HG02642 (cell line): ENCODE data around the gene ZSWIM1.
"Not testable (repeated sequence)": the region's sequence is repeated elsewhere in the genome, so short reads cannot be mapped to it uniquely, and the experiment has no call there.

Experiments used
- ATAC-seq: cut with Tn5 transposase; IDR thresholded peaks from one replicate; pipeline ENCODE4 v1.9.1; 2021; ENCODE audit warnings: mild to moderate bottlenecking; ENCODE audit not compliant: unreplicated experiment, poor library complexity

ZSWIM1 gene

DNA sequence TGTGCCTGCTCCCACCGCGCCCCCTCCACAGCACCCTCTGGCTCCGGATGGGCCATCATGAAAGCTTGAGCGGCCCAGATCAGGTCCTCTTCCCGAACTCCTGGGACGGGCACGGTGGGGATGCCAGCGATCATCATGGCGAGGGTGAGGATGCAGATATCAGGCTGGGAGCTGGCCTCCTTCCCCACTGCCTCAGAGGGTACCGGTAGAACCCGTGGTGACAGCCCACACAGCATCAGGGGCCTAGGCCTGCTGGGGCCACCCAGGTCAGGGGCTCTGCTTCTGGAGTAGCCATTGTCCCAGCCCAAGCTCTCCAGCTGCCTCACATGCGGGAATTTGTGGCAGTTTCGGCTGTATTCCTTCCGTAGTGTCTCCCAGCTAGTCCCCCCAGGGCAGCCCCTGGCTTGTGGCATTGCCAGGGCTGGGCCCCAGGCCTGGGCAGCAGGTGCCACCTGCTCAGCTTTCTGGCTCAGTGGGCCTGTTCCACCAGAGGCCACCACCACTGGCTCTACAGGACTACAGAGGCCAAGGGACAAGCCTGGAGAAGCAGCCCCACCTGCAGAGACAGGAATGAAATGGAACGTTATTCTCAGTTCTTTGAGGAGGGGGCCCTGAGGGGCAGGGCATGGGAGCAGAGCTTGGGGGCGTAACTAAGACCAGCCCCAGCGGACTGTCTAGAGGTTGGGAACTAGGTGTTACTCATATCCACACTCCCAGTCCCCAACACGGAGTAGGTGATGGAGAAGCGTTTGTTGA is 5.7 kb downstream of the ZSWIM1 start:
- ATAC-seq = no peak

- no peak for ATAC-seq
Measured at GRCh38 chr20:45887346-45887715, 6.3 kb downstream of the ZSWIM1 start, which contains the start of gene SPATA25. Gene SPATA25, minus strand, starts transcription at chr20:45887622. Its CDS starts 32 bp downstream, at chr20:45887590.

DNA sequence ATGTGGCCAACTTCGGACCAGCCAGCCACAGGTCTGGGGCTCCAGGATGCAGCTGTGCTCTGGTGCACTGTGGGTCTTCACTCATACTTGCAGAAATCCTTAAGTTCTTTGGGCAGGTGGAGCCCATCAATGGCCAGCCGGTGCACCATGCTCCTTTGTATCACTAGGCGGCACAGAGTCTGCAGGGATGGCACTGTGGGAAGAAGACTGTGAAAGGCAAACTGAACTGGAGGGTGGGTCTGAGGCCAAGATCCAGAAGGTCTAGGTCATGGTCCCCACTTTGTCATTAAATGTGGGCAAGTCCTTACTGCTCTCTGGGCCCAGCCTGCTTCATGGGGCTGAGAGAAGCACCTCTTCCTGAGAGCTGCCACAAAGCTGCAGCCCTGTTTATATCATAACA is 7.7 kb downstream of the ZSWIM1 start:
- no peak for ATAC-seq

GRCh38 chr20:45890077-45890984 is 9.3 kb downstream of the ZSWIM1 start:
- peak; percentile 27 for ATAC-seq

- ATAC-seq = peak; percentile 81
Measured at GRCh38 chr20:45890985-45891983, 10.3 kb downstream of the ZSWIM1 start, which contains the start of the genes CTSA and NEURL2. Gene CTSA, plus strand, starts transcription at chr20:45891335. Its CDS starts 234 bp downstream, at chr20:45891569. Gene NEURL2, minus strand, starts transcription at chr20:45891208. Its CDS starts 217 bp downstream, at chr20:45890991.

DNA sequence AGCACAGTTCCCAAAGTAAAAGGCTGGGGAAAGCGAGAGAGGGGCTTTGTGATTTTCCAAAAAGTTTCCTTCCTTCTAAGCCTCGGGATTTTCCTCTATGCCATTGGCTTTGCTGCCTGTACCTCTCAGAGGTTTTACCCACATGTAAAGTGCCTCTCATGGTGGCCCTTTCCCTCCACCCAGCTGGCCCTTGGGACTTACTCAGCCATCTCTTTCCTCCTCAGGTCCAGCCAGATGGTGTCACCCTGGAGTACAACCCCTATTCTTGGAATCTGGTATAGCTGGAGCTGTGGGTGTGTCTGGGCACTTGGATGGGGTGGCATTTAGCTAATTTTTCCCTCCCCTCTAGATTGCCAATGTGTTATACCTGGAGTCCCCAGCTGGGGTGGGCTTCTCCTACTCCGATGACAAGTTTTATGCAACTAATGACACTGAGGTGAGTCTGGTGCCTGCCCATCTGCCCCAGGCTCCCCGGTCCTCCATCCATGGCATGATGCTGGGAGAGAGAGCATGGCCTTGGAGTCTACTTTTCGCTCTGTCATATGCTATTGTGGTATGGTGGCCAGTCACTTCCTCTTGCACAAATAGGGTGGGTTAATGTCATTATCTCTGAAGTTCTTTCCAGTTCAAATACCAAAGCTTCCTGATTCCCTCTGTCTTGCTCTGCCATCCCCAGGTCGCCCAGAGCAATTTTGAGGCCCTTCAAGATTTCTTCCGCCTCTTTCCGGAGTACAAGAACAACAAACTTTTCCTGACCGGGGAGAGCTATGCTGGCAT is 11.2 kb downstream of the ZSWIM1 start:
- no peak for ATAC-seq

GRCh38 chr20:45892828-45893500 is 11.9 kb downstream of the ZSWIM1 start:
- ATAC-seq = no peak

- ATAC-seq = no peak
Measured at GRCh38 chr20:45893831-45894230, 12.8 kb downstream of the ZSWIM1 start.

DNA sequence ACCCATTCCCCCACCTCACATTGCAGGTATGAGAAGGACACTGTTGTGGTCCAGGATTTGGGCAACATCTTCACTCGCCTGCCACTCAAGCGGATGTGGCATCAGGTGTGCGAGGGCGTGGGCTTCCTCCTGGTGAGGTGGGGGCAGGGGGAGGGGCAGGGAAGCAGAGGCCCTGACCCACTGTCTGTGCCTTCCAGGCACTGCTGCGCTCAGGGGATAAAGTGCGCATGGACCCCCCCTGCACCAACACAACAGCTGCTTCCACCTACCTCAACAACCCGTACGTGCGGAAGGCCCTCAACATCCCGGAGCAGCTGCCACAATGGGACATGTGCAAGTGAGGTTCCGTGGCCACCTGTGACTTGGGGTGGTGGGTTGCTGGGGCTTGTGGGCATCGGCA is 13.8 kb downstream of the ZSWIM1 start:
- no peak for ATAC-seq

- no peak for ATAC-seq
Measured at GRCh38 chr20:45896641-45897161, 15.7 kb downstream of the ZSWIM1 start.

- no peak for ATAC-seq
Measured at GRCh38 chr20:45897289-45897688, 16.3 kb downstream of the ZSWIM1 start.

GRCh38 chr20:45897692-45898091 is 16.7 kb downstream of the ZSWIM1 start:
- no peak for ATAC-seq

GRCh38 chr20:45898285-45898684 is 17.3 kb downstream of the ZSWIM1 start:
- ATAC-seq = no peak

DNA sequence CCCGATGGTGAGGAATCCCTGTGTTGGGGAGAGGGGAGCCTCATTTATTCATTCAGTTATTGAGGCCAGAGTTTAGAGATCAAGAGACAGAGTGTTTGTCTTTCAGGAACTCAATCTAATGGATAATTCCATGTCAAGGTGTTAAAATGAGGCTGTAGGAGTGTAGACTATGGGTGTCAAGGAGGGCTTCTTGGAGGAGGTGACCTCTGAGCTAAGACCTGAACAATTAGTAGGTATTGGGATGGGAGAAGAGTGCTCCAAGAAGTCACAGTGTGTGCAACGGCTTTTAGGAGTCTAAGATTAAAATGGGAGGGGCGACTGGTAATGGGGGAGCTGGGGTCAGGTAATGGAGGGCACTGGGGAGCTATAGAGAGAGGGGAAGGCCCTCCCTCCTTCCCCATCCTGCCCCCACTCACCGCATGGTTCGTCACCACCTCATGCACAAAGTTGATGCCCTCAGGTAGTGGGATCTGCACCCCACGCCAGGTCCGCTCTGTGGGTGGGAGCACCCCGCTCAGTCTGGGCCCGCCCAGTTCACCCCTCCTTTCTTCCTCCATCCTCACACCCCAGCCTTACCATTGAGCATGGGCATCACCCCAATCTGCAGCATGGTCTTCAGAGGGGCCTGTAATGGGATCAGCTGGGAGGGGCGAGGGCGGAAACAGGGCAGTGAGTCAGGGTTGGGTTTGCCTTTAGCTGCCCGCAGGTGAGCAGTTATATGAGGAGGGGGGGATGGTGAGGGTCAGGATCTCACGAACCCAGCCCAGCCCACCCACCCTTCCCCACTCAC is 18.2 kb downstream of the ZSWIM1 start:
- no peak for ATAC-seq

GRCh38 chr20:45901332-45901731 is 20.3 kb downstream of the ZSWIM1 start:
- ATAC-seq = not testable (repeated sequence)

DNA sequence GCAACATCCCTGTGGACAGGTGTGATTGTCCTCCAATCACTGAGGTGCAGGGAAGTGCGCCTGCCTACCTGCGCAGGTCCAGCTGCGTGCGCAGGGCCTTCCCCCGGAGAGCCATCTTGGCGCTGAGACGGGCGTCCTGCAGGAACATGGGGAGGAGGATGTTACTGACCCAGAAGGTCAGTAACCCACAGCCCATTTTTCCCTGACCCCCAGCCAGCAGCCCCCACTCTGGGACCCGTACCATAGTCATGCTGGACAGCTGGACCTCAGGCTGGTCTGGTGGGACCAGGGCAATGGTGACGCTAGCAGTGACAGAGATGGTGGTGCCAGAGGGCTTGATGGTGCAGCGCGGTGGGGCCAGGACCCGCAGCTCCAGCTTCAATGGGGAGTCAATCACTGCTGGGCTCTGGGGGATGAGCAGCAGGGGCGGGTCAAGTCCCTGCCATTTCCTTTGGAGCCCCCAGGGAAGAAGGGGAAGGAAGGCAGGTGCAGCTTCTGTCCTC is 21.2 kb downstream of the ZSWIM1 start:
- no peak for ATAC-seq
